CD14-positive monocyte (primary cell): ENCODE results near the gene MRLN. TPM values are rescaled to one million over a fixed set of nuclear protein-coding genes. Genes with fewer than 3 reads are reported as not detected.

Experiments used
- DNase-seq, 3 donors: peaks; one replicate each; pipeline ENCODE4 v3.0.0-alpha.2; 2011 to 2022
- H2AFZ ChIP-seq: 2 replicates; pipeline ENCODE4 v1.6.0; 2012; ENCODE audit warnings: mild to moderate bottlenecking, low read depth, low read length, inconsistent platforms; ENCODE audit not compliant: insufficient read depth, poor library complexity, severe bottlenecking
- H3K27ac ChIP-seq, 2 donors: 1 replicate in 1 of 2; 2 replicates in 1 of 2; pipeline ENCODE4 v1.5.1; 2012 to 2013; ENCODE audit warnings: low read length in 2 of 2, control low read depth in 1 of 2, inconsistent platforms in 1 of 2, low read depth in 1 of 2, mild to moderate bottlenecking in 1 of 2
- H3K27me3 ChIP-seq, 2 donors: one replicate each; pipeline versions ENCODE4 v1.6.0 to v1.6.1; 2011 to 2013; ENCODE audit warnings: low read length in 2 of 2; ENCODE audit not compliant: control insufficient read depth in 2 of 2, insufficient read depth in 2 of 2
- H3K36me3 ChIP-seq, 2 donors: replicated peaks in 1 of 2; 1 replicate in 1 of 2; 2 replicates in 1 of 2; pipeline versions ENCODE4 v1.5.1 to v1.6.1; 2012 to 2013; ENCODE audit warnings: low read length in 2 of 2, control low read depth in 1 of 2, inconsistent platforms in 1 of 2, mild to moderate bottlenecking in 1 of 2; ENCODE audit not compliant: insufficient read depth in 2 of 2, control insufficient read depth in 1 of 2
- H3K4me1 ChIP-seq, 2 donors: 1 replicate in 1 of 2; 2 replicates in 1 of 2; pipeline versions ENCODE4 v1.5.1 to v1.6.1; 2012 to 2013; ENCODE audit warnings: low read length in 2 of 2, control low read depth in 1 of 2, inconsistent platforms in 1 of 2, mild to moderate bottlenecking in 1 of 2, moderate library complexity in 1 of 2; ENCODE audit not compliant: insufficient read depth in 2 of 2, control insufficient read depth in 1 of 2
- H3K4me2 ChIP-seq: replicated peaks from 2 replicates; pipeline ENCODE3; 2012; ENCODE audit warnings: low read length, moderate library complexity, mild to moderate bottlenecking; ENCODE audit not compliant: poor library complexity, severe bottlenecking; ENCODE audit errors: extremely low read depth
- H3K4me3 ChIP-seq, 3 experiments: fragments of 200-600 bp in 1 of 3; sonication (generic) in 1 of 3; replicated peaks in 1 of 3; 1 replicate in 2 of 3; 2 replicates in 1 of 3; pipeline ENCODE4 v1.5.1; 2011 to 2013; ENCODE audit warnings: low read length in 3 of 3, mild to moderate bottlenecking in 3 of 3, control low read depth in 2 of 3, low read depth in 2 of 3, inconsistent platforms in 1 of 3, moderate library complexity in 1 of 3
- H3K79me2 ChIP-seq: 2 replicates; pipeline ENCODE4 v1.6.0; 2012; ENCODE audit warnings: mild to moderate bottlenecking, control low read depth, inconsistent platforms, low read length, moderate library complexity; ENCODE audit not compliant: insufficient read depth
- H3K9ac ChIP-seq: 2 replicates; pipeline ENCODE4 v1.6.0; 2017; ENCODE audit warnings: low read length, mild to moderate bottlenecking; ENCODE audit not compliant: insufficient read depth, poor library complexity, severe bottlenecking
- H3K9me3 ChIP-seq, 2 donors: replicated peaks in 1 of 2; 1 replicate in 1 of 2; 2 replicates in 1 of 2; pipeline versions ENCODE4 v1.5.1 to v1.6.1; 2012 to 2013; ENCODE audit warnings: low read length in 2 of 2, control low read depth in 1 of 2; ENCODE audit not compliant: control insufficient read depth in 1 of 2, insufficient read depth in 1 of 2
- H4K20me1 ChIP-seq: 2 replicates; pipeline ENCODE4 v1.6.0; 2012; ENCODE audit warnings: mild to moderate bottlenecking, low read length, control low read depth, moderate library complexity; ENCODE audit not compliant: insufficient read depth
- H3K27ac Mint-ChIP-seq, 7 donors: one replicate each; pipeline ENCODE4 v1.8.0; 2020; ENCODE audit warnings: mild to moderate bottlenecking in 7 of 7, mixed read lengths in 7 of 7, moderate library complexity in 6 of 7, inconsistent platforms in 2 of 7
- H3K27me3 Mint-ChIP-seq, 3 donors: one replicate each; pipeline ENCODE4 v1.8.0; 2021 to 2022; ENCODE audit warnings: low read depth in 3 of 3, mild to moderate bottlenecking in 3 of 3, mixed read lengths in 3 of 3, moderate library complexity in 3 of 3, inconsistent platforms in 1 of 3
- H3K36me3 Mint-ChIP-seq, 2 donors: one replicate each; pipeline ENCODE4 v1.8.0; 2020; ENCODE audit warnings: mixed read lengths in 2 of 2, inconsistent platforms in 1 of 2, mild to moderate bottlenecking in 1 of 2
- H3K4me1 Mint-ChIP-seq: one replicate; pipeline ENCODE4 v1.8.0; 2020; ENCODE audit warnings: mild to moderate bottlenecking, mixed read lengths
- H3K4me3 Mint-ChIP-seq, 2 donors: one replicate each; pipeline ENCODE4 v1.8.0; 2020; ENCODE audit warnings: mild to moderate bottlenecking in 2 of 2, mixed read lengths in 2 of 2, moderate library complexity in 1 of 2
- H3K9me3 Mint-ChIP-seq, 7 donors: one replicate each; pipeline ENCODE4 v1.8.0; 2020 to 2022; ENCODE audit warnings: mixed read lengths in 7 of 7, mild to moderate bottlenecking in 6 of 7, moderate library complexity in 6 of 7, inconsistent platforms in 2 of 7
- whole genome bisulfite sequencing: methylation state at CpG from one replicate; pipeline ENCODE4 v1.1.5; 2013; ENCODE audit warnings: missing lambda C conversion rate; ENCODE audit not compliant: insufficient coverage; 5-methylcytosine and 5-hydroxymethylcytosine counted together
- intact Hi-C, 2 donors: fragments of 100-400 bp; cut with micrococcal nuclease; formaldehyde crosslinking; loops; one replicate each; pipeline versions ENCODE4 v1.15.0 to v1.15.1; 2023
- polyA plus RNA-seq, 3 donors: library from polyadenylated mRNA; depleted of rRNA in 1 of 3; unstranded in 2 of 3; stranded (reverse) in 1 of 3; fragments of 300-500 nt in 2 of 3; fragments of >200 nt in 1 of 3; fragmentation: Illumina TruSeq in 2 of 3; gene quantifications; 1 replicate in 2 of 3; 2 replicates in 1 of 3; pipeline ENCODE4 v1.2.3, GENCODE V29; 2012 to 2021
- TF ChIP-seq, protein P1 (sequence below): fragments of 200-600 bp; IDR thresholded peaks from one replicate; pipeline ENCODE4 v1.8.0; 2022; ENCODE audit warnings: antibody characterized with exemption, mild to moderate bottlenecking

The MRLN gene
- polyA plus RNA-seq, 3 donors: not detected

DNA sequence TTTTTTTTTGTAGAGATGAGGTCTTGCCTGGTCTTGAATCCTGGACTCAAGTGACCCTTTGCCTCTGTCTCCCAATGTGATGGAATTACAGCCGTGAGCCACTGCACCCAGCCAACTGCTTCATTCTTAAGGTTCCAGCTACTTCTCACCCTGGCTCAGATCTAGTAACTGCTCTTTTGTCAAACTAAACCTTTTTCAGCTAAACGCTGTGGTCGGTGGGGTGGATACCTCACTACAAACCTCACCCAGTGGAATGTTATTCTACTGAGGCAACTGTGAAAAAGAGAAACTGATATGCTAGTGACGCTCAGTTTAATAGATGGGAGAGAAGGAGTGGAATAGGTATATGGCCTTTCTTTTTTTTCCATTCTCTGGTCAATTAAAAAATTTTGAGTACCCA lies 1.7 kb upstream of the MRLN start:
- peaks cover 3 to 6% of the 10 kb centered on the region in 2 donors for H3K9me3 ChIP-seq
- TF ChIP-seq, protein P1, sequence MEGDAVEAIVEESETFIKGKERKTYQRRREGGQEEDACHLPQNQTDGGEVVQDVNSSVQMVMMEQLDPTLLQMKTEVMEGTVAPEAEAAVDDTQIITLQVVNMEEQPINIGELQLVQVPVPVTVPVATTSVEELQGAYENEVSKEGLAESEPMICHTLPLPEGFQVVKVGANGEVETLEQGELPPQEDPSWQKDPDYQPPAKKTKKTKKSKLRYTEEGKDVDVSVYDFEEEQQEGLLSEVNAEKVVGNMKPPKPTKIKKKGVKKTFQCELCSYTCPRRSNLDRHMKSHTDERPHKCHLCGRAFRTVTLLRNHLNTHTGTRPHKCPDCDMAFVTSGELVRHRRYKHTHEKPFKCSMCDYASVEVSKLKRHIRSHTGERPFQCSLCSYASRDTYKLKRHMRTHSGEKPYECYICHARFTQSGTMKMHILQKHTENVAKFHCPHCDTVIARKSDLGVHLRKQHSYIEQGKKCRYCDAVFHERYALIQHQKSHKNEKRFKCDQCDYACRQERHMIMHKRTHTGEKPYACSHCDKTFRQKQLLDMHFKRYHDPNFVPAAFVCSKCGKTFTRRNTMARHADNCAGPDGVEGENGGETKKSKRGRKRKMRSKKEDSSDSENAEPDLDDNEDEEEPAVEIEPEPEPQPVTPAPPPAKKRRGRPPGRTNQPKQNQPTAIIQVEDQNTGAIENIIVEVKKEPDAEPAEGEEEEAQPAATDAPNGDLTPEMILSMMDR: no peak
- Mint-ChIP-seq H3K4me1 (no peaks in the 10 kb centered on the region), H3K27me3 (peaks cover 0 to 2% (median 0%) of the 10 kb centered on the region in 3 donors), H3K27ac (no peak overlapping the region), H3K36me3 (no peaks in the 10 kb centered on the region), H3K4me3 (no peak overlapping the region), H3K9me3 (peaks cover 0 to 6% (median 4%) of the 10 kb centered on the region in 7 donors)
- H3K4me3 ChIP-seq: no peak overlapping the region
- no peak overlapping the region for H3K4me2 ChIP-seq
- intact Hi-C loops: no loop called here
- 100% methylated on average over 1 of the region's 4 CpGs for WGBS
- H2AFZ ChIP-seq: no peak overlapping the region
- no peaks in the 10 kb centered on the region for H3K4me1 ChIP-seq
- no peaks in the 10 kb centered on the region for H3K36me3 ChIP-seq
- DNase-seq: no peak
- H3K27ac ChIP-seq: no peak overlapping the region
- no peaks in the 10 kb centered on the region for H3K79me2 ChIP-seq
- H3K27me3 ChIP-seq: no peaks in the 10 kb centered on the region
- no peaks in the 10 kb centered on the region for H4K20me1 ChIP-seq
- no peak overlapping the region for H3K9ac ChIP-seq

DNA sequence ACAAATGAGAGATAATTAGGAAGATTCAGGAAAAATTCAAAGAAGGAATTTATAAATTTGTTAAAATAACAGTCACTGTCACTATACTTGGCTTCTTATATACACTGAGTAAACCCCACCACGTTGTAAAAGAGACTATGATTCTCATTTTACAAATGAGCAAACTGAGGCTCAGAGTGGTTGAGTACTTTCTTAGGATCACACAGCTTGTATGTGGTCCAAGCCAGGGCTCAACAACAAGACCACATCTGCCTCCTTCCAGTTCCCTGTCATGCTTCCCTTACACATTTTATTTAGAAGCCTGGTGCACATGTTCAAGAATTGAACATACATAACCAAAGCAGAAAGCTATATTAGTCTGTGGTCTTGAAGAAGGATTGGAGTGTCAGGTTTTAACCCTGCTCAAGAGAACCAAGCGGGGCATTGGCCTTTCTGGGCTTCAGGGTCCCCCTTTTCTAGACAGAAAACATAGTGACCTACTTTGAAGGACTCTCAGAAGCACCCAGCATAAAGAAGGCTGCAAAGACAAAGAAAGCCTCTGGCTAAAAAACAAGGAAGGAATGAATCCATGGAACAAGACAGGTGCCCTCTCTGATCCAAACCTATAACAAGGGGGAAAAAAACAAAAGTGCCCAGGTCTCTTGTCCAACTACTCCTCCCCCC lies 846 bp downstream of the MRLN start:
- no peaks in the 10 kb centered on the region for H3K4me1 Mint-ChIP-seq
- intact Hi-C loops: no loop called here
- no CpG with 5 or more reads among the region's 2 CpGs for WGBS

More for the DNA sequence above, 846 bp downstream of the MRLN start:
- peaks cover 0 to 3% (median 0%) of the 10 kb centered on the region in 3 donors for H3K27me3 Mint-ChIP-seq
- no peak overlapping the region for H3K4me3 Mint-ChIP-seq
- Histone ChIP-seq H3K36me3 (no peaks in the 10 kb centered on the region), H3K4me3 (no peak overlapping the region), H3K27me3 (no peaks in the 10 kb centered on the region), H2AFZ (no peak overlapping the region), H3K4me1 (no peaks in the 10 kb centered on the region), H3K9ac (no peak overlapping the region), H3K9me3 (no peaks in the 10 kb centered on the region), H3K27ac (no peak overlapping the region), H4K20me1 (no peaks in the 10 kb centered on the region), H3K79me2 (no peaks in the 10 kb centered on the region), H3K4me2 (no peak overlapping the region)
- DNase-seq: no peak
- TF ChIP-seq, protein P1: no peak
- H3K9me3 Mint-ChIP-seq: peaks cover 0 to 3% (median 0%) of the 10 kb centered on the region in 7 donors
- H3K36me3 Mint-ChIP-seq: no peaks in the 10 kb centered on the region
- no peak overlapping the region for H3K27ac Mint-ChIP-seq
